SK-N-DZ (cell line): ENCODE results near the gene SPATA2L.
"Not testable (repeated sequence)": the region's sequence is repeated elsewhere in the genome, so short reads cannot be mapped to it uniquely, and the experiment has no call there.

Source experiments
- DNase-seq: peaks from one replicate; pipeline ENCODE4 v3.0.0-alpha.2; 2015; ENCODE audit warnings: low spot score

Gene SPATA2L

GRCh38 chr16:89690392-89690901, 11.1 kb downstream of the SPATA2L start:
- no peak for DNase-seq

- not testable (repeated sequence) for DNase-seq
Measured at GRCh38 chr16:89689621-89690020, 11.9 kb downstream of the SPATA2L start.

DNA sequence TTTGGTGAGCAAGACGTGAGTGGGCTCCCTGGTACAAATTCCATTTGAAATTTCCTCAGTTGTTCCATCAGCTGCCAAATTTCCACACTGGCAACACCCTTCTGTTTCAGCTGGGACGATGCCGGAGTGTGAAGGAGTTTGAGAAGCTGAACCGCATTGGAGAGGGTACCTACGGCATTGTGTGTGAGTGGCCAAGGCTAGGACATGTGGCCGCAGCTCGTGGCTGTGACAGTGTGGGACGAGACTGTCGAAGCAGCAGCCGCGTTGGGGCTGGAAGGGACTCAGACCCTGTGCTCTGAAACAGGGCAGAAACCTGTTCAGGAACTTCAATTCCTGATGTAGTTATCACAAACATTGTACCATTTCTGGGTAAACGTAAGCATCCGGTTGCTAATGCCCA, 12.4 kb downstream of the SPATA2L start:
- DNase-seq = no peak

DNA sequence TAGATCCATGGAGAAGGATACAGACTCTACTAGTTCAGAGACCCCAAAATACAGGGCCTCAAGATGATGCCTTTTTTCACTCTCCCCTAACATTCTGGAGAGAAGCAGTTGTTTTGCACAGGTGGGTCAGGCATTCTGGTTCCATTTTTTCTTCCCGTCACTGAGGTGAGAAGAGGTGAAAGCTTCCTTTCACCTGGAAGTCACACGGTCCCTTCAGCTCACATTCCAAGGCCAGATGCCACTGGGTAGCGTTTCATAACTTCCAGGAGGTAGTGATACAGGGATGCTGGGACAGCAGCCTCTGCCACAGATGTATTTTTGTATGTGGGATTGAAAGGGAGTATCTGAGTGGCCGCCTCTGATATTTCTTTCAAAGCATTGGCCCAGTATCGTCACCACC, 13.1 kb downstream of the SPATA2L start:
- no peak for DNase-seq

DNA sequence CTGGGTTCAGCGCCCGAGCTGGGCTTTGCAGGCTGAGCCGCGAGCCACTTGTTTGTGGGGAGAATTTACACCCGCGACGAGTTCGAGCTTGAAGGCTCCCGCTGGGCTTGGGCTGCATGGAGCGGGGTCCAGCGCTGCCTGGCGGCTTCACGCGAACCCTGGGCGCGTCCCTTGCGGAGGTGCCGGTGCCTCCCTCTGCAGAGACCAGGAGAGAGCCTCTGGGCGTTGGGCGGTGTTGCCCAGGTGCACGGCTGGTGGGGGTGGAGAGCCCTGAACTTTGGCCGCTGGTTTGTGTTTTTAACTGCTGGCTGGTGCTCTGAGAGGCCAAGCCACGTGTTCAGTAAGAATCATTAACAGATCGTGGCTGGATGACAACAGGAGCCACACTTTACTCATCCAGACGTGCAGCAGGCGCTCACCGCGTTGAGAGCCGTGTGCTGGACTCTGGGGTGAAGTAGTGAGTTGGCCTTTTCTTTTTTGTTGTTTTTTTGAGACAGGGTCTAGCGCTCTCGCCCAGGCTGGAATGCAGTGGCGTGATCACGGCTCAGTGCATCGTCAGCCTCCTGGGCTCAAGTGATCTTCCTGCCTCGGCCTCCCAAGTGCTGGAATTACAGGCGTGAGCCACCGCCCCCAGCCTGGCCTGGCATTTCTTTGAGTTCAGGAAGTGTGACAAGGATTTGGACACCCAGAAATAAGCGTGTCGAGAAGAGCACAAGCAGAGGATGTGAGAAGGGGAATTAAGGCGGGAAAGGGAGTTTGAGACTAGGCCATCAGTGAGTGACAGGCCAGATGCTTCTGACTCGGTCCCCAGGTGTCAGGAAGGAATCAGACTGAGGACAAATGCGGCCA, 14.2 kb downstream of the SPATA2L start:
- DNase-seq = peak; percentile 40

GRCh38 chr16:89686520-89687091, 14.9 kb downstream of the SPATA2L start, which contains the start of gene CDK10:
CDK10 (plus strand) TSS chr16:89686689; CDS start chr16:89686711, 22 bp downstream.
- peak; percentile 93 for DNase-seq

DNA sequence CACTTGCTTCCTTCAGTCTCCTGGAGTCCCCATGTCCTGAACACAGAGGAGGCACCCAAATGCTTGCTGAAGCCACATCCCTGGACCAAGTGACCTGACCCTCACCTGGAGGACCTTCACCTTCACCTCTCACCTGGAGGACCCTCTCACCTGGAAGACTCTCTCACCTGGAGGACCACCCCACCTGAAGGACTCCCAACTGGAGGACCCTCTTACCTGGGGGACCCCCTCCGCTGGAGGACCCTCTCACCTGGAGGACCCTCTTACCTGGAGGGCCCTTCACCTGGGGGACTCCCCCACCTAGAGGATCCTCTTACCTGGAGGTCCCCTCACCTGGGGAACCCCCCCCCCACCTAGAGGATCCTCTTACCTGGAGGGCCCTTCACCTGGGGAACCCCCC, 15.6 kb downstream of the SPATA2L start:
- DNase-seq = peak; percentile 33

DNA sequence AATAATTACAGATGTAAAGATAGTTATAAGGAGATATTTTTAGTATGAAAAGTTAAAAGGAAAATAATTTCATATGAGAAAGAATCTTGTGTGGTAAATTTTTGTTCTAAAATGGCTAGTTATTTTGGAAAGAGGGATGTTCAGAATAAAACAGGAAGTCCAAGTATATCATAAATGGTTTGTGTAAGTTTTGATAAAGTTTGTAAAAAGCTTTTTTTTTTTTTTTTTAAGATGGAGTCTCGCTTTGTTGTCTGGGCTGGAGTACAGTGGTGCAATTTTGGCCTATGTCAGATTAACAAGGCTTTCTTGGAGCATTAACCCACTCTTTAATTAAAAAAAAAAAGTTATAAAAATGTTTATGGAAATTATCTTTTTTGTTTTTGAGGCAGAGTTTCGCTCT, 23.2 kb downstream of the SPATA2L start:
- DNase-seq = no peak

GRCh38 chr16:89672177-89672941, 29.1 kb downstream of the SPATA2L start:
- DNase-seq = no peak

DNA sequence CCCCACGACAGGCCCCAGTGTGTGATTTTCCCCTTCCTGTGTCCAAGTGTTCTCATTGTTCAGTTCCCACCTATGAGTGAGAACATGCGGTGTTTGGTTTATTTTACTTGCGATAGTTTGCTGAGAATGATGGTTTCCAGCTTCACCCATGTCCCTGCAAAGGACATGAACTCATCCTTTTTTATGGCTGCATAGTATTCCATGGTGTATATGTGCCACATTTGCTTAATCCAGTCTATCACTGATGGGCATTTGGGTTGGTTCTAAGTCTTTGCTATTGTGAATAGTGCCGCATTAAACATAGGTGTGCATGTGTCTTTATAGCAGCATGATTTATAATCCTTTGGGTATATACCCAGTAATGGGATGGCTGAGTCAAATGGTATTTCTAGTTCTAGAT, 29.9 kb downstream of the SPATA2L start:
- DNase-seq = not testable (repeated sequence)

DNA sequence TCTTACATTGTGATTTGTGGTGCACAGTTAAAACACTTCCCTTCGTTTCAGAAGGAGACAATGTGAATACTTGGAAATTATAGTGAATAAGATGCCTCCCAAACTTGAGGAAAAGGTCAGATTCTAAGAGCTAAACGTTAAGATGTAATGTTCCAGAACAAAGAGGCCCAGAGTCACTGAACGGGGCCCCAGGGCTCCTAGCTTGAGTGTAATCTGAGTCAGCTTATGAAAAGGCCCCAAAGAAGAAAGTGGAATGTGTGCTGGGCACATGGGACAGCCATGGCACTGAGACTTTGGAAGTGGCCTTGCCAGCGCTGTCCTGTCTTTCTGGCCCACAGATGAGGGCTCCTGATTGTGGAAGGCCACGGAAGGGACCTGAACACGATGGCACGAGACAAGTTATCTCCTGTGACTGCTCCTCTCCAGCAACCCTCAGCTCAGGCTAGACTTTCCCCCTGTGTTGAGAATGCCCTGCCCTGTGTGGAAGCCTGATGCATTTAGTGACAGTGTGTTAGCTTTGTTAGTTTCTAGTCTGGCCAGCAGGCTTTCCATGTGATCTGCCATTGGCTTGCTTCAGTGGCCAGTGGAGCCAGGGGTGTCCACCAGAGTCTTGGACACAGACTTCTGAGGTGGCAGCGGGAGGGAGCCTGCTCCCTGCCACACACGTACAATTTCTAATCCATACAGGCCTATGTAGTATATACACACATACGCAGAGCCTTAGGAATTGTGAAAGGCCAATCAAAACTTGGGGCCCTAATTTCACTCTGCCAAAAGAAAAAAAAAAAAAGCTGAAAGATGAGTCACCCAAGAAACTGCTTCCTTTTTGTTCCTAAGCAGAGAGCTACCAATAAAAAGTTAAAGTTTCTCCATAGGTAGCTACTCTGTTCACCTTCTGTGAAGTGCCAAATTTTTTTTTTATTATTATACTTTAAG, 30.7 kb downstream of the SPATA2L start:
- DNase-seq = no peak

DNA sequence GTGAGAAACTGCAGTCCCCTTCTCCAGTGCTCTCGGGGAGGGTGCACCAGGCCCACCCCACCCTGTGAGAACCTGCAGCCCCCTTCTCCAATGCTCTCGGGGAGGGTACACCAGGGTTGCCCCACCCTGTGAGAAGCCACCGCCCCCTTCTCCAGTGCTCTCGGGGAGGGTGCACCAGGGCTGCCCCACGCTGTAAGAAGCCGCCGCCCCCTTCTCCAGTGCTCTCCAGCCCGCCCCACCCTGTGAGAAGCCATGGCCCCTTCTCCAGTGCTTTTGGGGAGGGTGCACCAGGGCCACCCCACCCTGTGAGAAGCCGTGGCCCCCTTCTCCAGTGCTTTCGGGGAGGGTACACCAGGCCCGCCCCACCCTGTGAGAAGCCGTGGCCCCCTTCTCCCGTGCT, 31.8 kb downstream of the SPATA2L start:
- no peak for DNase-seq

GRCh38 chr16:89668790-89669158, 32.7 kb downstream of the SPATA2L start:
- no peak for DNase-seq

GRCh38 chr16:89667633-89668032, 33.9 kb downstream of the SPATA2L start:
- no peak for DNase-seq

DNA sequence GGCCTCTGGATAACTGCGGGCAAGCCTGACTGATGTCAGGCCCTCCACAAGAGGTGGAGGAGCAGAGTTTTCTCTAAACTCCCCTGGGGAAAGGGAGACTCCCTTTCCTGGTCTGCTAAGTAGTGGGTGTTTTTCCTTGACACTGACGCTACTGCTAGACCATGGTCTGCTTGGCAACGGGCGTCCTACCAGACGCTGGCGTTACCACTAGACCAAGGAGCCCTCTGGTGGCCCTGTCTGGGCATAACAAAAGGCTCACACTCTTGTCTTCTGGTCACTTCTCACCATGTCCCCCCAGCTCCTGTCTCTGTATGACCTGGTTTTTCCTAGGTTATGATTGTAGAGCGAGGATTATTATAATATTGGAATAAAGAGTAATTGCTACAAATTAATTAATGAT, 34.5 kb downstream of the SPATA2L start:
- DNase-seq = not testable (repeated sequence)

- DNase-seq = not testable (repeated sequence)
Measured at GRCh38 chr16:89664238-89664637, 37.3 kb downstream of the SPATA2L start.

- no peak for DNase-seq
Measured at GRCh38 chr16:89661215-89661614, 40.3 kb downstream of the SPATA2L start.

- no peak for DNase-seq
Measured at GRCh38 chr16:89660146-89660545, 41.4 kb downstream of the SPATA2L start.

GRCh38 chr16:89658221-89658879, 43.2 kb downstream of the SPATA2L start:
- no peak for DNase-seq

- DNase-seq = peak; percentile 90
Measured at GRCh38 chr16:89657442-89658220, 43.9 kb downstream of the SPATA2L start, which contains the start of the genes CHMP1A and SPATA33. CHMP1A (minus strand) TSS chr16:89657708; CDS start chr16:89657588, 120 bp downstream. SPATA33 (plus strand) TSS chr16:89657836; CDS start chr16:89657912, 76 bp downstream.
